ENCODE data around the gene NEK6.

Gene NEK6

DNA sequence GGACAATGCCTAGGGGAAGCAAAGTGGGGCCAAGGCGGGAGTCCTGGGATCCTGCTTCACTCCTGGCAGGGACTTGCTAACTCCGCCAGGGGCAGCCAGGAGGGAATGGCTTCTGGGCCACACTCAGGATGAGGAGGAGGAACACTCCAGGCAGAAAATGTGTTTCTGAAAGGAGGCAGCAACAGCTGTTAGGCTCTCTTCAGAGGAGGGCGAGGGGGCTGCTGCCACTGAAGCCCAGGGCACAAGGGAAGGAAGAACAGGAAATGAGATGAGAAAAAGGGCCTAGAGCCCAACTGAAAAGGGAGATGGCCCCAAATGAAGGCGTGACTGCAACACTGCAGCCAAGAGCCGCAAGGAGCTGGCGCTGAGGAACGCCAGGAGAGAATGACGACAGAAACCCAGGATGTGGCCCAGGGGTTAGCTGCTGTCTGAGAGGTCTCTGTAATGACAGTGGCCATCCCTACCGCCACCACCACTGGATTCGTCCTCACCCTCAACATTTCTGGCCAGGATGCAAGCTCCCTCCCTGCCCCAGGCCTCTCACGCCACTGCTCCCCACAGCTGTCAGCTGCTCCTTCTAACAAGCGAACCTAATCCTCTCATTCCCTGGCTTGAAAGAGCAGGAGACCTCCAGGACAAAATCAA lies 141.7 kb downstream of the NEK6 start:
- DNase-seq (ENCODE audit: low spot score), result no peak

GRCh38 chr9:124399968-124400940 lies 142.5 kb downstream of the NEK6 start:
- DNase-seq (ENCODE audit: low spot score), result no peak
